Measurements from ENCODE around the gene PPP2R5C.

GRCh38 chr14:101732118-101732517, 29.4 kb upstream of the PPP2R5C start:
- TF ChIP-seq EZH2 (IDR thresholded peaks at IDR 0.05) (no peak), FOXP2 (optimal IDR thresholded peaks at IDR 0.05; ENCODE audit: control extremely low read depth, extremely low read length, insufficient read depth) (no peak), POLR2AphosphoS5 (IDR thresholded peaks at IDR 0.05; ENCODE audit: borderline replicate concordance, low read depth, low read length) (no peak)

All from SK-N-MC (cell line).